Activated naive CD4-positive, alpha-beta T cell treated with Interleukin-2 at 50 U/mL for 16 hours (primary cell): ENCODE measurements around the gene TCERG1L.

Source experiments
- DNase-seq: peaks from one replicate; pipeline ENCODE4 v3.0.0-alpha.2; 2020

TCERG1L gene

GRCh38 chr10:131269776-131270460 is 41.6 kb downstream of the TCERG1L start:
- DNase-seq = no peak

- DNase-seq = no peak
Measured at GRCh38 chr10:131267814-131268095, 43.8 kb downstream of the TCERG1L start.

GRCh38 chr10:131266936-131267813 is 44.3 kb downstream of the TCERG1L start:
- no peak for DNase-seq

GRCh38 chr10:131264110-131264788 is 47.3 kb downstream of the TCERG1L start:
- DNase-seq = no peak

GRCh38 chr10:131261890-131262475 is 49.5 kb downstream of the TCERG1L start:
- DNase-seq = no peak

- DNase-seq = no peak
Measured at GRCh38 chr10:131260452-131261211, 50.9 kb downstream of the TCERG1L start.

- no peak for DNase-seq
Measured at GRCh38 chr10:131260031-131260430, 51.5 kb downstream of the TCERG1L start.

- DNase-seq = no peak
Measured at GRCh38 chr10:131259535-131259934, 52.0 kb downstream of the TCERG1L start.

GRCh38 chr10:131258256-131258655 is 53.3 kb downstream of the TCERG1L start:
- DNase-seq = no peak

GRCh38 chr10:131257027-131257426 is 54.5 kb downstream of the TCERG1L start:
- no peak for DNase-seq

GRCh38 chr10:131254859-131255252 is 56.7 kb downstream of the TCERG1L start:
- no peak for DNase-seq

GRCh38 chr10:131253931-131254858 is 57.3 kb downstream of the TCERG1L start:
- no peak for DNase-seq

GRCh38 chr10:131252567-131253276 is 58.8 kb downstream of the TCERG1L start:
- DNase-seq = no peak

GRCh38 chr10:131251146-131251541 is 60.4 kb downstream of the TCERG1L start:
- no peak for DNase-seq

- DNase-seq = no peak
Measured at GRCh38 chr10:131250454-131251145, 60.9 kb downstream of the TCERG1L start.

GRCh38 chr10:131249955-131250344 is 61.6 kb downstream of the TCERG1L start:
- DNase-seq = no peak

- no peak for DNase-seq
Measured at GRCh38 chr10:131249238-131249954, 62.1 kb downstream of the TCERG1L start.

- no peak for DNase-seq
Measured at GRCh38 chr10:131248376-131249165, 63.0 kb downstream of the TCERG1L start.

GRCh38 chr10:131247873-131248272 is 63.6 kb downstream of the TCERG1L start:
- DNase-seq = no peak
